DMS79 treated with DMSO at 0.1 percent for 48 hours (cell line): ENCODE results near the gene RASAL1.
"Not testable (repeated sequence)": the region's sequence is repeated elsewhere in the genome, so short reads cannot be mapped to it uniquely, and the experiment has no call there.

Experiments used
- DNase-seq: peaks from one replicate; lab custom pipeline; 2025; lab: John Stamatoyannopoulos, UW

RASAL1 gene

GRCh38 chr12:113138826-113139225 is 3.3 kb upstream of the RASAL1 start:
- DNase-seq = no peak

GRCh38 chr12:113137861-113138783 is 2.6 kb upstream of the RASAL1 start:
- no peak for DNase-seq

GRCh38 chr12:113136990-113137511 is 1.5 kb upstream of the RASAL1 start:
- DNase-seq = no peak

GRCh38 chr12:113136128-113136989 is 798 bp upstream of the RASAL1 start:
- DNase-seq = no peak

GRCh38 chr12:113134521-113134951 is 1.0 kb downstream of the RASAL1 start:
- DNase-seq = peak; percentile 63

- peak; percentile 52 for DNase-seq
Measured at GRCh38 chr12:113134071-113134470, 1.5 kb downstream of the RASAL1 start.

- no peak for DNase-seq
Measured at GRCh38 chr12:113133666-113134065, 1.9 kb downstream of the RASAL1 start.

GRCh38 chr12:113133036-113133435 is 2.5 kb downstream of the RASAL1 start:
- no peak for DNase-seq

- DNase-seq = no peak
Measured at GRCh38 chr12:113131556-113131955, 4.0 kb downstream of the RASAL1 start.

GRCh38 chr12:113130457-113131135 is 5.0 kb downstream of the RASAL1 start:
- DNase-seq = no peak

- no peak for DNase-seq
Measured at GRCh38 chr12:113129664-113130456, 5.7 kb downstream of the RASAL1 start.

- no peak for DNase-seq
Measured at GRCh38 chr12:113128802-113129663, 6.5 kb downstream of the RASAL1 start.

- no peak for DNase-seq
Measured at GRCh38 chr12:113127791-113128199, 7.8 kb downstream of the RASAL1 start.

- DNase-seq = peak; percentile 64
Measured at GRCh38 chr12:113120670-113121370, 14.7 kb downstream of the RASAL1 start.

- DNase-seq = peak; percentile 21
Measured at GRCh38 chr12:113119980-113120669, 15.4 kb downstream of the RASAL1 start.

- no peak for DNase-seq
Measured at GRCh38 chr12:113118142-113118541, 17.4 kb downstream of the RASAL1 start.

GRCh38 chr12:113117684-113118083 is 17.9 kb downstream of the RASAL1 start:
- DNase-seq = not testable (repeated sequence)

GRCh38 chr12:113116875-113117274 is 18.7 kb downstream of the RASAL1 start:
- peak; percentile 98 for DNase-seq
